Peyer's patch (tissue), 4 donors: ENCODE results near the gene ITPR1.

Experiments
- CTCF ChIP-seq, 6 experiments: fragments of 450-650 bp in 4 of 6; fragments of 200-600 bp in 2 of 6; sonication (generic) in 1 of 6; IDR thresholded peaks; one replicate each; pipeline ENCODE4 v1.5.1; 2017 to 2019; ENCODE audit warnings: antibody characterized with exemption in 6 of 6, mild to moderate bottlenecking in 3 of 6, moderate library complexity in 1 of 6
- POLR2A ChIP-seq, 2 donors: fragments of 450-650 bp; IDR thresholded peaks; one replicate each; pipeline ENCODE4 v1.5.1; 2017; ENCODE audit warnings: antibody characterized with exemption in 2 of 2, mild to moderate bottlenecking in 2 of 2, moderate library complexity in 2 of 2

- TF ChIP-seq CTCF (IDR thresholded peaks at IDR 0.05) (no peak), POLR2A (IDR thresholded peaks at IDR 0.05) (no peak)
Observed at GRCh38 chr3:4582624-4583023, 89.5 kb downstream of the ITPR1 start.
